Fibroblast of skin of abdomen (primary cell): ENCODE results near the gene COX5A. TPM values are rescaled to one million over a fixed set of nuclear protein-coding genes. Genes with fewer than 3 reads are reported as not detected.

ENCODE experiments used
- DNase-seq: peaks from one replicate; pipeline ENCODE4 v3.0.0-alpha.2; 2013
- polyA plus RNA-seq, 2 experiments: library from polyadenylated mRNA; unstranded; fragments of 120-200 nt; gene quantifications; one replicate each; pipeline ENCODE4 v1.2.1, GENCODE V29; 2013; ENCODE audit not compliant: insufficient read length in 2 of 2

COX5A gene
- 166 TPM for polyA plus RNA-seq (2013, experiment 1 of 2; ENCODE audit: insufficient read length)
- polyA plus RNA-seq (2013, experiment 2 of 2; ENCODE audit: insufficient read length): 180 TPM

DNA sequence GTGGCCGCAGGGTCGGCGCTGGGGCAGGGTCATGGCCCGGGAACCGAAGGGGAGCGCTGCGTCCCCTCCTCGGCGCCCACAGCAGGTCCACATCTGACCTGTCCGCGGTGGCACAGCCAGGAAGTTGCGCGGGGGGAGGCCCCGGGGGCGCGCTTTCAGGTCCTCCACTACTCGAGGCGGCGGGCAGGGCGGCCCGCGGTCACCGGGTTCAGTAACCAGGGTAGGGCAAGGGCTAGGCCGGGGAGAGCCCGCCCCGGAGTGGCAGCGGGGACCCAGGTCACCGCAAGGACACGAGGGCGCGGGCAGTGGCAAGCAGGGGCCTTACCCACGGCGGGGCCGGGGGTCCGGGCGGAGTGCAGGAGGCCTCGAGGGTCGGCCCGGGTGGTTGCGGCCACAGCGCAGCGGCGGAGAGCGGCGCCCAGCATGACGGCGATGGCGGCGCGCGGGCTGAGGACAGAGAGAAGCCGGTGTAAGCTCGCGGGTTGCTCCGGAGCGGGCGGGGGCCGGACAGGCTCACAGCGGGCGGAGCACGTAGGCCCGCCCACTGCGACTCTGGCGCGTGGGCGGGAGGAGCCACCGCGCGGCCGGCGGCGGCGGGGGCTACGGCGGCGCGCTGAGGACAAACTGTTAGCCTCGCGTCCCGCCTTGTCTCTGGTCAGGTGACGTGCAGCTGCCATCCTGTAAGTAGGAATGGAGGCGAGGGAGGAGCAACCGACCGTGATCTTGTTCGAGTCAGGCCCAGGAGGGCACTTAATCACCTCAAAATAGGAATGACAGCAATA, at the start of gene COX5A:
COX5A (minus strand) TSS at position 484 of the 782 bp plus-strand sequence; CDS start at position 425, 59 bp downstream.
- DNase-seq: peak; percentile 98

GRCh38 chr15:74983725-74984231, 45.9 kb upstream of the COX5A start:
- DNase-seq: no peak

GRCh38 chr15:74982183-74982582, 44.3 kb upstream of the COX5A start:
- no peak for DNase-seq

DNA sequence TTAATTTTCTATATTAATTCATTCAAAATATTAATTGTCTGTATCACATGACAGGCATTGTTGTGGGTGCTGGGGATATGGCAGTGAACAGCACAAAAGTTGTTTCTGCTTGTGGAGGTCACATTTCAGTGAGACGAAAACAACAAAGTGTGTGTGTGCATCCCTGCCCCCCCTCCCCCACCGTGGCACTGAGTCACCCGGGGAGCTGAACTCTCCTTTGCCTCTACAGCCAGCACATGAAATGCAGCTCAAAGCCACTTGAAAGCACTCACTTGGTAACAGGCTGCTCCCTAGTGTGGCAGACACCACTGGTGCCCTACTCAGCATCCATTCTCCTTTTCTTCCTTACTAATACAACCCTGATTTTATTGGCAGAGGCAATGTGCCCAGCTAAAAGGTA, 40.6 kb upstream of the COX5A start:
- DNase-seq: no peak

DNA sequence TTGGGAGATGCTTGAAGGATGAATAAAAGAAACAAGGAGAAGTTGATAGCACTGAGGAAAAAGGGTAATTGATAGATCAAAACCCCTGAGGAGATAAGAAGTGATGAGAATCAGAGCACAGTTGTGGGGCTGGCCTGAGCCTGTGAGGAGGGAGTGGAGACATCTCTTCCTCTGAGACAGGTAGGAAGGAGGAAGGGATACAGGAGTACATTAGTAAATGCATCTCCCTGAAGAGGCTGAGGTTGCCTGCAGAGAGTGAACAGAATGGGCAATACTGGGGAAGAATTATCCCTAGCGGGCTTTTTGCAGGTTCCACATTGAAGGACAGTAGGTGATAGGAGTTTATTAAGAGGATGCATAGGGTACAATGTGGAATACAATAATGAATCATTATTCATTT, 40.2 kb upstream of the COX5A start:
- DNase-seq: no peak

DNA sequence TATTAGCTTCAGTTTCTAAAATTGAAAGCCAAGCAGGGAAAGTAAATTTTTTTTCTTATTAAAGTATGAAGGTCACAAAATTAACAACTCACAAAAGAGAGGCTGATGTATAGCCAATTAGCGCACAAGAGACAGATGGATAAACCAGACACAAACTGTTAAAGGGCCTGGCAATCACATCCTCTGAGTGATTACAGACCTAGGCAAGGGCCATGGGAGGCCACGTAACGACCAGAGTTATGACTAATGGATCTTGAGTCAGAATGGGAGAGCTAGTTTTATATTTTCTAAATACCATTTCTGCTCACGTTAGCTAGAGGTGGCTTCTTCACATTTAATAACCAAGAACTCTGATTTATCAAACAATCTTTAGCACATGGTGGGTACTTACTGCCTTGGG, 39.7 kb upstream of the COX5A start:
- DNase-seq: no peak

- DNase-seq: no peak
Measured at GRCh38 chr15:74976159-74976558, 38.3 kb upstream of the COX5A start.

DNA sequence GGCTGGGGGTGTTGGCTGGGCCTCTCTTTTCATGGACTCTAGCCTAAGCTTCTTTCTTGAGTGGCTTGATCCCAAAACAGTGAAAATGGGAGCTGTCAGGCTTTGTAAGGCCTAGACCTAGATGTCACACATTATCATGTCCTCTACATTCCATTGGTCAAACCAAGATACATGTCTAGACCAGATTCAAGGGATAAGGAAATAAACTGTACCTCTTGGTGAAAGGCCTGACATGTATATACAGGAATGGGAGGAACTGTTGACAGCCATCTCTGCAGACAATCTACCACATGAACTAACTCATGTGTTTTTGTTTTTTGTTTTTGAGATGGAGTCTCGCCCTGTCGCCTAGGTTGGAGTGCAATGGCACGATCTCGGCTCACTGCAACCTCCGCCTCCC, 29.8 kb upstream of the COX5A start:
- no peak for DNase-seq

DNA sequence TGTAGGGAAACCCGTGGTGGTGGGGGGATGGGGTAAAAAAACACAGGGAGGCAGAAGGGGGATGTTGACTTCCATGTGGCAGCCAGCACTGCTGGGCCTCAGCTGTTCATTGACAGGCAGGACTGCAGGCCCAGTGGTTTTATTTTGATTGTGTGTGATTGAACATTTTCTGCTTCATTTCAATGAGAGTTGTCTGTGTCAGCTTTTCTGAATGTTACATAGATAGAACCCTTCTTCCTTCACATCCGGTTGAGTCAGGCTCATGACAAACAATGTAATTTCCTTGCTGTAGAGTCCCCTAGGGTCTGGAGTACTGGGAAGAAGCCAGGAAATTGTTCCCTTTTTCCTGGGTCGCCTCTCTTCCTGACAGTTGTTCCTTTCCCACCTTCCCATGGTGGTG, 26.9 kb upstream of the COX5A start:
- peak; percentile 55 for DNase-seq

DNA sequence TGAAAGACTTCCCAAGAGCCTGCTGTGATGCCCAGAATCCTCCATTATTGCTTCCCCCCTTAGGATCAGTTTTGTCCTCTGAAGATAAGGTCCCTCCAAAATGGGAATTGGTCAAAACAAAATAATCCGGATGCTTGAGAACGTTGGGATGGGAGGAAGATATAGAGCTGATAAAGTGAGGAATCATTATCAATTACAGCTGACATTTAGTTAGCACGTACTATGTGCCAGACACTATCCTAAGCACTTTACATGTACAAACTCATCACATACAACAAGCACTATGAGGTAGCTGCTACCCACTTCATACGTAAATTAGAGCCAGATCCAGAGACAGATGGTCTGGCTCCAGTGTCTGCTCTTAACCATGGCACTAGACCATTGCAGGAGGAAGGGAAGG, 25.3 kb upstream of the COX5A start:
- no peak for DNase-seq

DNA sequence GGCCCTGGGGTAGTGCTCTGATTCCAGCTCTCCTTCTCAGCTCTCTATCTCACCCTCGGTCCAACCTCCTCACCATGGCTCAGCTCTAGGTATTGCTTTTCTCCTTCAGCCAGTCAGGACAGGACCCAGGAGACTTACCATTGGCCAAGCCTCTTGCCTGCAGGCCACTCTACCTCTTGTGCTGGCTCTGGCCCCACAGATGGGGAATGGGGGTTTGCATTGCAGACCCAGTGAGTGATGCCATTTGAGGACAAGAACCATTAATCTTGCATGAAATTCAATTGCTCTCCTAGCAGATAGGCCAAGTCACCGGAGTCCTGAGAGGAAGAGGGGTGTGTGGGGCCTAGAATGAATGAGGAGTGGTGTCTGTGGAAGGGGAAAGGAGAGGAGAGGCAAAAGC, 24.8 kb upstream of the COX5A start:
- no peak for DNase-seq

DNA sequence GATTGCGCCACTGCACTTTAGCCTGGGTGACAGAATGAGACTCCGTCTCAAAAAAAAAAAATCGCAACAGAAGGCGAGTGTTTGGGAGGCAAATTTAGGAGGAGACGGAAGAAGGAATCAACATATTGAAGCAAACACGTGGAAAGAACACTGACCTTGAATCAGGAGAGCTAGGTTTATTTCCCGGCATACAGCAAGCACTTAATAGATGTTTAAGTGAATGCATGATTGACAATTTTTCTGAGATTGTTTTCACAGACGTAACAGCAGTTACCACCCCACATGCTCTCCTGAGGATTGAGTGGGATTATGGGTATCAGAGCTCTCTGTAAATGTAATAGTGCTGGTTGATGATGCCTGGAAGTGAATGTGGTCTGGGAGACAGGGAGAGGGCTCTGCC, 24.3 kb upstream of the COX5A start:
- no peak for DNase-seq

DNA sequence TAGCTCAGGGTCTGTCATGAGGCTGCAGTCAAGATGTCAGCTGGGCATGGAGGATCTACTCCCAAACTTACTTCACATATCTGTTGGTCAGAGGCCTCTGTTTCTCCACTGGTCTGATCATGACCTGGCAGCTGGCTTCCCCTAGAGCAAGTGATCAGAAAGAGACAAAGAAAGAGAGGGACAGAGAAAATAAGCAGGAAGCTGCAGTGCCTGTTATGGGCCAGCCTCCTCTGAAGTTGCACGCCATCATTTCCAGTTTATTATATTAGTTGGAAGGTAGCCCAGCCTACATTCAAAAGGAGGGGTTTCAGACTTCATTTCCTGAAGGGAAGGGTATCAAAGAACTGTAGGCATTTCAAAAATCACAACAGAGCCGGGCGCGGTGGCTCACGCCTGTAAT, 23.7 kb upstream of the COX5A start:
- no peak for DNase-seq

GRCh38 chr15:74960995-74961588, 23.2 kb upstream of the COX5A start:
- no peak for DNase-seq

GRCh38 chr15:74960286-74960685, 22.4 kb upstream of the COX5A start:
- DNase-seq: no peak

DNA sequence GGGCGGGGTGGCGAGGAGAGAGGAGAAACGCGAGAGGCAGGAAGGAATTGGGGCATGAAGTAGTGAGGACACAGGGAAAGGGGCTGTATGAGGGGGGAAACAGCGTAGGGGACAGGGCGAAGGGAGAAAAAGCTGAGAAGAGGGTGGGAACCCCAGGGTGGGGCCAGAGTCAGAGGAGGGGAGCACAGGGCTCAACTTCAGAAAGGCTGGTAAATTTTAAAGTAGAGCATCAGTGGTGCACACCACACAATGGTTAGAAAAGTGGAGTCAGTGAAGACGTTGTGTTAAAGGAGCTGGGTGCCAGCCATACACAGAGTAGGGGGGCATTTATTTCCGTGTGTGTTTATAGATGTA, 21.7 kb upstream of the COX5A start:
- no peak for DNase-seq

DNA sequence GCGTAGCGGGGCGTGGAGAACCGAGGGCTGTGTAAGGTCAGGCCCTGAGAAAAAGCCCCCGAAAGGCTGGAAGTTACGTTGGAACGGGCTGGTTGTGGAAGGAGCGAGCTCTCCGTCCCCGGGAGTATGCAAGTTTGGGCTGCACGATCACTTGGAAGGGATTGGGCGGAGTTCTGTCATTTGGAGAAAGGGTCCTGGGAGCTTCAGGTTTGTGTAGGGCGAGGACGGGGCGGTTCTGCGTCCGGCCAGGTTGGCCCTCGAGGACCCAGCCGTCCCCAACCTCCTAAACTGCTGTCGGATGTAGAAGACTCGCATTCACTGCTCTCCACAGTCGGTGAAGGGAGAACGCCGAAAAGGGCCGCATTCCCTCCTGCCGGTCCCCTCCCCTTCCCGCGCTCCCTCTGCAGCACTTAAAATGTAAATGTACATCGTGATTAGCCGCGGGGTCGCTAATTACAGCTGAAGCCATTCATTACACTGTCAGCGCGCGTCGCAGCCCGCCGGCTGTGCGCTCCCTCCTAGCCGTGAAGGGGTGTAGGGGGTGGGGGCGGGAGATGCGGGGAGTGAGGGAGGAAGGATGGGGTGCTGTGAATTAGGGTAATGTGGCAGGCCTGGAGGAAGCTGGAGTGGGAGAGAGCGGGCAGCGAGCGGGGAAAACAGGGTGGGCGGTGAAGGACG, 21.2 kb upstream of the COX5A start:
- no peak for DNase-seq

GRCh38 chr15:74958320-74958907, 20.5 kb upstream of the COX5A start:
- no peak for DNase-seq

DNA sequence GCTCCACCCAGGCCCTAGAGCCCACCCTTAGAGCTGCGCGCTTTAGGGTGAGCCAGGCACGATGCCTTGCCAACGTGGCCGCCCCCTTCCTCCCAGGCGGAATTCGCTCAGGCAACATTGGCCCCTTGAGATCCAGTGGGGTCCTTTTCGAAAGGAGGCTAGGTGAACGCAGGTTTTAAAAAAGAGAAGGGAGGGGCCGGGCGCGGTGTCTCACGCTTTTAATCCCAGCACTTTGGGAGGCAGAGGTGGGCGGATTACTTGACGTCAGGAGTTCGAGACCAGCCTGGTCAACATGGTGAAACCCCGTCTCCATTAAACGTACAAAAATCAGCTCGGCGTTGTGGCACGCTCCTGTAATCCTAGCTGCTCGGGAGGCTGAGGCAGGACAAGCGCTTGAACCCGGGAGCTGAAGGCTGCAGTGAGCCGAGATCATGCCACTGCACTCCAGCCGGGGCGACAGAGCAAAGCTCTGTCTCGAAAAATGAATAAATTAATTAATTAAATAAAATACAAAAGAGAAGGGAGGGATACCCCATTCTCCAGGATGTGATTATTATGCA, 19.7 kb upstream of the COX5A start:
- no peak for DNase-seq

GRCh38 chr15:74956648-74957475, 19.0 kb upstream of the COX5A start, which contains the start of gene RPP25:
RPP25 (minus strand) TSS chr15:74956772; CDS start chr15:74956583, 189 bp downstream.
- peak; percentile 66 for DNase-seq

GRCh38 chr15:74955796-74956647, 18.1 kb upstream of the COX5A start:
- DNase-seq: peak; percentile 61
